ENCODE measurements around the gene TSGA10IP. TPM values are rescaled to one million over a fixed set of nuclear protein-coding genes. Genes with fewer than 3 reads are reported as not detected.
A peak's percentile ranks its signal among the peaks of the same experiment; 100 is the strongest.

The TSGA10IP gene
- total and polyA plus RNA-seq, 10 of the 15 experiments (the other 5 are each of a cell fraction or from before 2014, with no cell fraction given), result not detected

- BruUV-seq (replicated peaks), result no TSS peak
- in situ Hi-C loops (cut with MboI) (no loop called here), intact Hi-C loops (cut with micrococcal nuclease; ENCODE audit: unreplicated experiment) (no loop called here)
- TF ChIP-seq REST (IDR thresholded peaks at IDR 0.05; ENCODE audit: low read depth, low read length), result no peak
- no peak for TF ChIP-seq LARP7 (IDR thresholded peaks at IDR 0.05)
- TF ChIP-seq MTA3 (IDR thresholded peaks at IDR 0.05; ENCODE audit: borderline replicate concordance, low read length), result no peak
- no peak for TF ChIP-seq RELB (IDR thresholded peaks at IDR 0.05; ENCODE audit: low read depth)
- no peak for TF ChIP-seq IRF5 (IDR thresholded peaks at IDR 0.05; ENCODE audit: borderline replicate concordance)
- RAD21 ChIA-PET (ENCODE audit: unreplicated experiment), result interaction anchor here (1.2 to 1.5 kb wide), 3 partner anchors 42 to 143 kb away, joined by 3 to 10 read pairs (median 5); partner anchors contain the start of gene MUS81
- Histone ChIP-seq H3K4me2 (ENCODE audit: control insufficient read depth, insufficient read depth) (peak overlapping the region; percentile 84), H3K27ac (ENCODE audit: control insufficient read depth, insufficient read depth) (peak overlapping the region; percentile 93), H3K36me3 (ENCODE audit: control insufficient read depth in 2 of 2, insufficient read depth in 2 of 2, low read length in 1 of 2) (peaks cover 14 to 17% of the 10 kb centered on the region in 2 experiments), H3K4me3 (peak overlapping the region; percentile 93), H3K27me3 (replicated peaks in 1 of 2; ENCODE audit: control insufficient read depth in 2 of 2, insufficient read depth in 2 of 2, low read length in 1 of 2) (no peaks in the 10 kb centered on the region), H2AFZ (ENCODE audit: control insufficient read depth, low read depth, low read length) (no peak overlapping the region), H3K79me2 (ENCODE audit: control insufficient read depth, insufficient read depth, low read length) (peaks cover 33% of the 10 kb centered on the region), H4K20me1 (ENCODE audit: control insufficient read depth, insufficient read depth) (no peaks in the 10 kb centered on the region), H3K9ac (ENCODE audit: control insufficient read depth, insufficient read depth, low read length) (peak overlapping the region; percentile 87), H3K4me1 (ENCODE audit: control insufficient read depth, insufficient read depth, low read length) (peaks cover 11% of the 10 kb centered on the region), H3K9me3 (replicated peaks; ENCODE audit: control insufficient read depth, insufficient read depth, low read length) (no peaks in the 10 kb centered on the region)
- no peak for ATAC-seq
- POLR2A ChIA-PET, result interaction anchor here (1.5 to 1.9 kb wide), 3 partner anchors 48 to 114 kb away, joined by 7 to 22 read pairs (median 9); partner anchors contain the start of genes CCDC85B, FIBP and SF3B2
- DNase-seq (ENCODE audit: low read depth, low spot score), result no peak
- CTCF ChIA-PET, result interaction anchor here (1.0 to 1.5 kb wide), 3 partner anchors 19 to 326 kb away, joined by 3 to 7 read pairs (median 3); no protein-coding TSS in a partner anchor
- 48% methylated on average over 6 of the region's 6 CpGs for WGBS (ENCODE audit: insufficient coverage, insufficient replicate concordance, low lambda C conversion rate, missing lambda C conversion rate)
- no peak for FAIRE-seq
- SMC1A ChIA-PET (ENCODE audit: uncharacterized antibody, unreplicated experiment), result interaction anchor here (1.2 kb wide), 1 partner anchor 143 kb away, joined by 3 read pairs; the partner anchor contains the start of gene MUS81
Observed at GRCh38 chr11:66003291-66003690, 58.0 kb downstream of the TSGA10IP start.
